HEK293T (cell line): ENCODE results near the gene GADD45A.

Experiments used
- ARNT ChIP-seq: fragments of 450-650 bp; IDR thresholded peaks from 2 replicates; pipeline ENCODE4 v1.6.1; 2017; ENCODE audit warnings: mild to moderate bottlenecking
- BHLHE40 ChIP-seq: fragments of 450-650 bp; IDR thresholded peaks from 2 replicates; pipeline ENCODE4 v1.6.1; 2016; ENCODE audit warnings: mild to moderate bottlenecking, moderate library complexity, borderline replicate concordance
- FOXA1 ChIP-seq: fragments of 450-650 bp; IDR thresholded peaks from 2 replicates; pipeline ENCODE4 v1.6.1; 2016; ENCODE audit warnings: mild to moderate bottlenecking
- FOXM1 ChIP-seq: fragments of 450-650 bp; IDR thresholded peaks from 2 replicates; pipeline ENCODE4 v1.6.1; 2017; ENCODE audit warnings: mild to moderate bottlenecking, borderline replicate concordance
- SP1 ChIP-seq: fragments of 450-650 bp; IDR thresholded peaks from 2 replicates; pipeline ENCODE4 v1.6.1; 2017
- TARDBP ChIP-seq: fragments of 450-650 bp; IDR thresholded peaks from 2 replicates; pipeline ENCODE4 v1.6.1; 2016

DNA sequence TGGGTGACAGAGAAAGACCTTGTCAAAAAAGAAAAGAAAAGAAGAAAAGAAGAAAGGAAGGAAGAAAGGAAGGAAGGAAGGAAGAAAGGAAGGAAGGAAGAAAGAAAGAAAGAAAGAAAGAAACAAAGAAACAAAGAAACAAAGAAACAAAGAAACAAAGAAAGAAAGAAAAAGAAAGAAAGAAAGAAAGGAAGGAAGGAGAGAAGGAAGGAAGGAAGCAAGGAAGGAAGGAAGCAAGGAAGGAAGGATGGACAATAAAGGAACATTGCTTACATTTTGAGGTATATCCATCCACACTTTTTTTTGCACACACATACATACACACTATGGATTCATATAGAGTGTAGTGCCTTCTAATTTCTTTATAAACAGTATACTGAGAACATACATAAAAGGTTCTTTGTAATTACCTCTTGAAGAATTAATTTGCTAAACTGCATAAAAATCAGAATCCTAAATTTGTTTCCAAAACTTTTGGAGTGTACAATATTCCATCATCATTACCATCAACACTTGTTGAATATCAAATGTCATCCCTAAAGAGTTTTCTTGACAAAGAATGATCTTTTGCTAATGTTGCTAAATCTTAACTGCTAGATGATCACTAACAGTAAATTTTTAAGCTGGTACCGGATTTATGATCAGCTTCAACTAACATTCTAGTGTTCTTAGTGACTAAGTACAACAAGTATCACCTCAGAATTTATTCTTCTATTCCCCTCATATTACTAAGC is 11.4 kb upstream of the GADD45A start:
- TF ChIP-seq ARNT (no peak), BHLHE40 (no peak), FOXA1 (no peak), SP1 (no peak), TARDBP (no peak), FOXM1 (no peak)
